NB4 (cell line): ENCODE data around the gene ERBB4.

Source experiments
- CTCF ChIP-seq: IDR thresholded peaks from one replicate; pipeline ENCODE4 v1.5.1; 2012; ENCODE audit warnings: low read depth, low read length
- MAX ChIP-seq: IDR thresholded peaks from 2 replicates; pipeline ENCODE4 v1.6.1; 2011; ENCODE audit warnings: low read depth, low read length
- POLR2A ChIP-seq: IDR thresholded peaks from 2 replicates; pipeline ENCODE4 v1.6.1; 2011; ENCODE audit warnings: mild to moderate bottlenecking; ENCODE audit not compliant: insufficient read length; ENCODE audit errors: extremely low read depth

- no peak for TF ChIP-seq CTCF
- no peak for TF ChIP-seq POLR2A
- TF ChIP-seq MAX, result no peak
Observed at GRCh38 chr2:211729433-211729832, 809.2 kb downstream of the ERBB4 start.
